SKM-1 treated with dmso at 0.1 percent for 144 hours (cell line): ENCODE results near the gene PCSK9.
"Not testable (repeated sequence)": the region's sequence is repeated elsewhere in the genome, so short reads cannot be mapped to it uniquely, and the experiment has no call there.

Experiments
- DNase-seq: peaks from one replicate; lab custom pipeline; 2025; ENCODE audit not compliant: unreplicated experiment; lab: John Stamatoyannopoulos, UW

PCSK9 gene

GRCh38 chr1:55007625-55008024 lies 31.7 kb upstream of the PCSK9 start:
- no peak for DNase-seq

DNA sequence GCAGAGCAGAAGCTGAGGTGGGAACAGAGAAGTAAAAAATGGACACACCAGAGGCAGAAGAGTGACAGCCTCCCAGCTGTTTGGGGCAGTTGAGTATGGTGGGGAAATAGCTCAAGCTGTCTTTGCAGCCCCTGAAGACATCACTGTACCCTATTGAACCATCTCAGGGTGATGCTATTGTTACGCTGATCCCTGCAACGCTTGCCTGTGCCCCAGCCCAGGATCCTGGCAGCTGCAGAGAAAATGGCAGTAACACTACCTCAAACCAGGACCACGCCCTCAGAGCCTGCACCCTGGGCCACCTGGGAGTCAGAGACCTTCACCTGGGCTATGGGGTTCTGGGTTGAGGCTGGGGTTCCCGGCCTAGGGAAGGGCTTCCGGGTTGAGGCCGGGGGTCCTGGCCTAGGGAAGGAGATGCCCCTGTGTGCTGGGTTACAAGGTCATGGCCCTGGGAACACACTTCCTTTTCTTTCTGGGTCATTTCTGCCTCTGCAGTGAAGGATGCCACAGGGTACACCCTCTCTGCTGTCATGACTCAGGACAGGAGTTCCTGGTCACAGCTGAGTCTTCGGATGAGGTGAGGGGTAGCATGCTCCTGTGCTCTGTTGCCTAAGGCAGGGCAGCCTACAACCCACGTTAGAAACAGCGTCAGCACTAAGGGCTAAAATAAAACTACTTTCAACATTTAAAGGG lies 29.0 kb upstream of the PCSK9 start:
- DNase-seq: no peak

- no peak for DNase-seq
Measured at GRCh38 chr1:55010887-55011217, 28.5 kb upstream of the PCSK9 start.

DNA sequence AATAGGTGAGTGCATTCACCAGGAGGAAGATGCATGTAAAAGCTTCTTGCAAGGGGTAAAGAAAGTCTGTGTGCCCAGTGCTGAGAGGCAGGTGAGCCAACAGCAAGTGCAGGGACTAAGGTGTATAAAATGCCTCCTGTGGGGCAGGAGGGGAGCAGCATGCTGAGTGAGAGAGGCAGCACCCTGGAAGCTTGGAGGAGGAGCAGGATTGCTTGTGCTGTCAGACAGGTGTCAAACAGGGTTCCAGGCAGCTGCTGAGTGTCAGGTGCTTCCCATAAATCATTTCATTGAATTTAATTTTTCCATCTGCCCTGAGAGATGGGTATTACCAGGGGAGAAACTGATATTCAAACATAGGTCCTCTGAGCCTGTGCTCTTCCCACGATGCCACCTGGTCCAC lies 26.7 kb upstream of the PCSK9 start:
- no peak for DNase-seq

DNA sequence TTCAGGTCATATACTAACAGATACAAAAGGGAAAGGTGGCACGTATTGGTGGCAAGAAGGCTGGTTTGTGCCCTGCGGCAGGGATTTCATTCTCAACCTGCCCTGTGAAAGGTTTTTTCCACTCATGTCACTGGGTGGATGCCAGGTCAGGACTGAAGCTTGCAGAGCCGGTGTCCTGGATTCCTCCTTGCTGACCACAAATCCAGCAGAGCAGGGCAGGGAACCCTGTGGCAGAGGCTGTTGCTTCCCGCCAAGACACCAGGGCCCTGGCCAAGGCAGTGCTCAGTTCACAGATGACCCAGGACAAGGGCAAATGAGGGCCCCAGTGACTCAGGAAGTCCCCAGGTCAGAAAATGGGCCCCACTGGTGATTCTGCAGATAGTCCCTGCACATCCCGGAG lies 24.2 kb upstream of the PCSK9 start:
- DNase-seq: no peak

DNA sequence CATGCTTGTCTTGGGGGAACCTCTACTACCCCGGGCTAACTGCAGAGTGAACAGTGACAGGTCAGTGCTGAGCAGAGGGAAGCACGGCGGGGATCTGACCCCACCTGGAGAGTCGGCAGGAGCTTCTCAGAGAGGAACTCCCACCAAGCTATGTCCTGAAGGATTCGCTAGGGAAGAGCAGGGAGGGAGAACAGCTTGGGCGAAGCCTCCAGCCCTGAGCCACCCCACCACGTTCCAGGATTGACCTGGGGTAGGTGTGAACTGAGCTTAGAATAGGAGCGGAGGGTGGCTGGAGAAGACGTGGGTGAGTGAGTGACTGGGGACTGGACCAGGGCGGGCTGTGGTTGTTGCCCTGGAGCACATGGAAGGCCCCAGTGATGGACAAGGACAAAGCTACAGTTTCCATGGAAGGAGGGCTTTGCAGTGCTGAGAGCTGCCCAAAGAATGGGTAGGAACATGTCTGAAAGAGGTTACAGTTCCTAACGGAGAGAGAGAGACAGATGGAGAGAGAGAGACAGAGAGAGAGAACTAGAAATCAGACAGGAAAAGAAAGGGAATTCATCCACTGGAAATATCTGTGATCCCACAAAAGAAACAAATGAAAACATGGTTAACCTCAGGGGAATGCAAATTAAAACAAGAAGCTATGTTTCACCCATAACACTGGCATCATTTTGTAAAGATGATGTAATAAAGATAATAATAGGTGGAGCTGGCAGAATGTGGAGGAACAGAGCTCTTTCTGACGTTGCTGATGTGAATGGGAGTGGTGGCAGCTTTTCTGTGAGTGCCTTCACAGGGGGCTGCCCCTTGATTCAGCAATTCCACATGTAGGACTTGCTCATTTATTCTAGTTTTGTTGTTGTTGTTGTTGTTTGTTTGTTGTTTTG lies 23.4 kb upstream of the PCSK9 start:
- DNase-seq: no peak

DNA sequence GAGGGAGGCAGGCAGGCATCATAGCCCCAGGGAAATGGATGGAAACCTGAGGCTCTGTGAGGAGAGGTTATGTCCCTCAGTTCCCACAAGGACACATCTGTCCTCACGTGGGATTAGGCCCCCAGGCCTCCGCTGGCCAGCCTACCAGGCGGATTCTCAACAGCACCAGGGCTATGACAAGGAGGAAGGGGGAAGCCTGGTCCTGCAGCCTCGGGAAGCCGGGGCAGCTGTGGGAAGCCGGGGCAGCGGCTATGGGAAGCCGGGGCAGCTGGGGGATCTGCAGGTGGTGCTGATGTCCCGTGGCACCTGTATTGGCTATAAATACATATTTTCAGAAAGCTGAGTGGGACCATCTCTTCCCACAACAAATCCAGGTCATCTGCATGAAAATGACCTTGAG lies 21.0 kb upstream of the PCSK9 start:
- no peak for DNase-seq

- DNase-seq: peak; percentile 56
Measured at GRCh38 chr1:55021942-55022546, 17.3 kb upstream of the PCSK9 start.

DNA sequence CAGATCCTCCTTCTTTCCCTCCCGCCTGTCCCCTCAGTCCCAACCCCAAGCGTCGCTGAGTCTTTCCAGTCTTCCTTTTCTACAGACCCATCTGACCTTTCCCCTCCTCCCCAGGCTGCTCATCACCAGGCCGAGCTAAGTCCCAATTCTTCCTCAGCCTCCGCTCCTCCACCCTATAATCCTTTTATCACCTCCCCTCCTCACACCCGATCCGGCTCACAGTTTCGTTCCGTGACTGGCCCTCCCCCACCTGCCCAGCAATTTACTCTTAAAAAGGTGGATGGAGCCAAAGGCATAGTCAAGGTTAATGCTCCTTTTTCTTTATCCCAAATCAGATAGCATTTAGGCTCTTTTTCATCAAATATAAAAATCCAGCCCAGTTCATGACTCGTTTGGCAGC lies 15.2 kb upstream of the PCSK9 start:
- not testable (repeated sequence) for DNase-seq

DNA sequence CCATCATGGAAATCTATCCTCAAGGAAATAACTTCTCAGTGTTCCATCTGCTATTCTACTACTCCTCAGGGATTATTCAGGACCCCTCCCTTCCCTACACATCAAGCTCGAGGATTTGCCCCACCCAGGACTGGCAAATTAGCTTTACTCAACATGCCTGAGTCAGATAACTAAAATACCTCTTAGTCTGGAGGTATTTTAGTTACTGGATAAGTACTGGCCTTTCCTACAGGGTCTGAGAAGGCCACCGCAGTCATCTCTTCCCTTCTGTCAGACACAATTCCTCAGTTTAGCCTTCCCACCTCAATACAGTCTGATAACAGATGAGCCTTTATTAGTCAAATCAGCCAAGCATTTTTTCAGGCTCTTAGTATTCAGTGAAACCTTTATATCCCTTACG lies 12.7 kb upstream of the PCSK9 start:
- DNase-seq: not testable (repeated sequence)

DNA sequence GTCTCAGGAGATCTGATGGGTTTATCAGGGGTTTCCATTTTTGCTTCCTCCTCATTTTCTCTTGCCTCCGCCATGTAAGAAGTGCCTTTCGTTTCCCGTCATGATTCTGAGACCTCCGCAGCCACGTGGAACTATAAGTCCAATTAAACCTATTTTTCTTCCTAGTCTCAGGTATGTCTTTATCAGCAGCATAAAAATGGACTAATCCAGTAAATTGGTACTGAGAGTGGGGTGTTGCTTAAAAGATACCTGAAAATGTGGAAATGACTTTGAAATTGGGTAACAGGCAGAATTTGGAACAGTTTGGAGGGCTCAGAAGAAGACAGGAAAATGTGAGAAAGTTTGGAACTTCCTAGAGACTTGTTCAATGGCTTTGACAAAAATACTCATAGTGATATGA lies 8.2 kb upstream of the PCSK9 start:
- DNase-seq: not testable (repeated sequence)

DNA sequence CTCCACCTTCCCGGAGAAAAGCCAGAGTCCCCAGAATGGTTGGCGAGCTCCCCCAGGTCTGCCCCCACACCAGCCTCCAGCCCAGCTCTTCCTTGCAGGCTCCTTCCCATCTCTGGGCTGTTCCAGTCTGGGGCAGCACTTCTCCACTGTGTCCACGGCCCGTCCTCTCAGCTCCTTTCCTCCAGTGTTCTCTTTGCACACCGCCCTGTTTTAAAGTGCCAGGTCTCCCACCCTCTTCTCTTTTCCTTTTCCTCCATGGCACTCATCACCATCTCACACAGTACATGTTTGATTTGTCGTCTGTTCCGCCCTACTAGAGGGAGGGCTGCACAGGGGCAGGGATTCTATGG lies 6.1 kb upstream of the PCSK9 start:
- DNase-seq: no peak

- no peak for DNase-seq
Measured at GRCh38 chr1:55034476-55035133, 4.7 kb upstream of the PCSK9 start.

DNA sequence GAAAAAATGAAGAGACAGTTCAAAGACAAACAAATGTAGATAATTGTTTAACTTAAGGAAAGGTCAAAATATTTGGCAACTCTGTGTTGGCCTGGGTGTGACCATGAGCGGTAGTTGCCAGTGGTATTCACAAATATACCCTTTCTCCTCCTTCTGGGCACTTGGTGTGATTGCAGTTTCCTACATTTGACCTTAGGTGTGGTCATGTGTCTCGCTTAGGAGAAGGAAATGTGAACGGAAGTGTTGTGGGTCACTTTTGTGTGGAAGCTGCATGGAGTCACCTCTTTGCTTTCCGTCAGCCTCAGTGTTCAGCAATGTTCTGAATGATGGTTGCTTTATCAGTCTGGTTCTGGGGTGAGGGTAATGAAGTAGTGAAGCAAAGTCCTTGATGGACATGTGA lies 3.4 kb upstream of the PCSK9 start:
- DNase-seq: peak; percentile 86

DNA sequence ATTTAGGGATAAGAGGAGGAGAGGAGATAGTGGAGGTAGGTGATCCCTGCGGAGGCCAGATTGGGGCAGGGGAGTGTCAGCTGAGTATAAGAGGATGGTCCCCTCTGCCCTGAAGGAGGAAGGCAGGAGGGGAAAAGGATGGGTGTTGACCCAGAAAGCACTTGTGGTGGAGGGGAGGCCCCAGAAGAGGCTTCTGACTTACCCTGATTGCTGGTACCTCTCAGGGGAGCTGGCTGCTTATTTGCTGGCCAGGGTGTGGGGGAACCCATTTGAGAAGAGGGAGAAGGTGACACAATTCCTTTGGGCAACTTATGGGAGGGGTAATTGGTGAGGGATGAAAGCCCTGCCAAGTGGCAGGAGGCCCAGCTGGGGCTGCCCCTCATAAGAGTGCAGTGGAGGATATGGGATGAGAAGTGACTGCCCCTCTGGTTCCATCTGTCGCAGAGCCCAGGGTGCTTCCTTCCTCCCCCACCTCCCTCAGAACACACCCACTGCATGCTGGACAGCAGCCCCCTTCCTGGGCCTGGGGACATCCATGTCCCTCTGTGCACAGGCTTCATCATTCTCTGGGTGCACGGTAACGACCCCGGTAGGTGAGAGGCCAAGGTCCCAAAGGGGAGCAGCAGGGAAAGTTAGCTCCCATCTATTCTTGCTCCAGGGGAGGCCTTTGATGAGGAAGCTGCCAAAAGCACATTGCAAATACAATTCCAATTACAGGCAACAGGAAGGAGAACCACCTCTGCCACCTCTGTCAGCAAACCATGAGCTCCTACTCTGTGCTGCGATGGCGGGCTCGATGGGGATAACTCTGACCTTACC lies 1.4 kb upstream of the PCSK9 start:
- no peak for DNase-seq

DNA sequence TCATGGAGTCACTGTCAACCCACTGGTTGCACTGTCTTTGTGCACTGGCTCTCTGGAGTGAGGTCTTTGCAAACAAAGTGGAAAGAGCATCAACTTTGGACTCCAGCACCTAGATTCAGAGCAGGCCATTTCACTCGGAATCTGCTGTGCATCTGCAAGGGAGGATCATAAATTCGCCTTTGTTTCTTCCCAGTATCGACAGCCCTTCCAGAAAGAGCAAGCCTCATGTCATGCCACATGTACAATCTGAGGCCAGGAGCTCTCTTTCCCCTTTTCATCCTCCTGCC lies 853 bp upstream of the PCSK9 start:
- no peak for DNase-seq

- no peak for DNase-seq
Measured at GRCh38 chr1:55038974-55039341, 390 bp upstream of the PCSK9 start.

DNA sequence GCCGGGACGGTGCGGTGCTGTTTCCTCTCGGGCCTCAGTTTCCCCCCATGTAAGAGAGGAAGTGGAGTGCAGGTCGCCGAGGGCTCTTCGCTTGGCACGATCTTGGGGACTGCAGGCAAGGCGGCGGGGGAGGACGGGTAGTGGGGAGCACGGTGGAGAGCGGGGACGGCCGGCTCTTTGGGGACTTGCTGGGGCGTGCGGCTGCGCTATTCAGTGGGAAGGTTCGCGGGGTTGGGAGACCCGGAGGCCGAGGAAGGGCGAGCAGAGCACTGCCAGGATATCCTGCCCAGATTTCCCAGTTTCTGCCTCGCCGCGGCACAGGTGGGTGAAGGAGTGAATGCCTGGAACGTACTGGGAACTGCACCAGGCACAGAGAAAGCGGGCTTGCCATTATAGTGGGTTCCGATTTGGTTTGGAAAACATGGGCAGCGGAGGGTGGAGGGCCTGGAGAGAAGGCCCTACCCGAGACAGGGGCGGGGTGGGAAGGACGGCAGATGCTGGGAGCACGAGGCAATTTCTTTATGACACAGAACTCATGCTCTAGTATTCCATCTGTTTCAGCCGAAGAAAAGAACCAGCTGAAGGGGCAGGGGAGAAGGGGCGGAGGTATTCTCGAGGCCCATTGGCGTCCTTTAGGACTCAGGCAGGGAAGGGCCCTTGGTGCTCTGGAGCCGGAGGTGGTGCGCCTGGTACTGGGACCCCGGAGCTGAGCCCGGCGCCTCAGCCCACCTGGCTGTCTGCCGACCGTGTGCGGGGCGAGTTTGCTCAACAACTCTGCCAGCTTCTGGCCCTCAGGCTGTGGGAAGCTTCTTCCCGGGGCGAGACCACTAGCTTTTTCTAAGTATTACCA lies 960 bp downstream of the PCSK9 start:
- no peak for DNase-seq

DNA sequence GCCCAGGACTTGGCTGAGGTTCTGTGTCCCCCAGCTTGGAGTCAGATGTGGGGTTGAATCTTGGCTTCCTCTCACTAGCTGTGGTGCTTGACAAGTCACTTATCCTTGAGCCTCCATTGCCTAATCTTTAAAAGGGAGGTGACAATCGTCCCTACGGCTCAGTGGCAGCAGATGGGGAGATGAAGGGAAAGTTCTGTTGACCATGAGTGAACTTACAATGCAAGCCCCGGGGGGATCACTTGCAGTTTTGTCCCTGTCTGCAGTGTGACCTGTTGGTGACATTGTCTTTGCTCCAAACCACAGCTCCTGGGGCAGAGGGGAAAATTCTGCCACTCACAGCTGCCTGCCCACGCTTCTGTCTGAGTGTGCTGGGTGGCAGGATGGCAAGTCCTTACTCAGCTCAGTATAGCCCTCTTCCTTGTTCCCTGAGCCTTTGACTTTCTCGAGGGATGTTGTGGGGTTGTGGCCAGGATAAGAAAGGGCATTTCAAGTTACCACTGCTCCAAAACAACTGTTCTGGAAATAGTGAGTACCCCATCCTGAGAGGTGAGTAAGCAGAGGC lies 1.7 kb downstream of the PCSK9 start:
- DNase-seq: no peak

GRCh38 chr1:55041613-55042012 lies 2.3 kb downstream of the PCSK9 start:
- no peak for DNase-seq
